Measurements from ENCODE around the gene PPT2. TPM values are rescaled to one million over a fixed set of nuclear protein-coding genes. Genes with fewer than 3 reads are reported as not detected.

The PPT2 gene
- total and polyA plus RNA-seq, 2 of the 13 experiments (the other 11 are each of a cell fraction or from before 2014, with no cell fraction given) = 39.2 to 61.8 TPM

DNA sequence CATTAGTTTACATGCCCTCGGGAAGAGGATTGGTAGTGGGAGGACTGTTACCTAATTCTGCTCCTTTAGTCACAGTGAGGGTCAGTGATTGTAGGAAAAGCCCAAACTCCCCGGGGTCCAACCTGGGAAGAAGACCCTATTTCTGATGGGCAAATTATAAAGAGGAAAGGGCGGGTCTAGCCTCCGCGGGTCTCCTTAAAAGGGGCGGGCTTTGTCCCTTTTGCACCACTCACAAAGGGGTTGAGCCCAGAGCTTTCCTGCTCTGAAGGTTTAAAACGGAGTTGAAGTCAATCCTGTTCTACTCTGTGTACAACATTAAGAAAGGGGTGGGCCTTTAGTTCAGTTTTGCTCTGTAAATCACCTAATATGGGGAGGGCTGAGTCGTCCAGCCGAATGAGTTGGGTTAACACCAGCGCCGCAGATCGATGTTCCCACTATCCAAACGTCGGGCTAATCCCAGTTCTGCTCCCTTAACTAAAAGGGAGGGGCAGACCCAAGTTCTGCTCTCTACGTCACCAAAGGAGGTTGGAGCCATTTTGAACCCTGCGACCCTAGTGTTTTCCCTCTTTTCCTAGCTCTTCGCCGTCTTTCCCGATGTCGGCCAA, 23.3 kb downstream of the PPT2 start (continued):
- TF ChIP-seq, protein P1, sequence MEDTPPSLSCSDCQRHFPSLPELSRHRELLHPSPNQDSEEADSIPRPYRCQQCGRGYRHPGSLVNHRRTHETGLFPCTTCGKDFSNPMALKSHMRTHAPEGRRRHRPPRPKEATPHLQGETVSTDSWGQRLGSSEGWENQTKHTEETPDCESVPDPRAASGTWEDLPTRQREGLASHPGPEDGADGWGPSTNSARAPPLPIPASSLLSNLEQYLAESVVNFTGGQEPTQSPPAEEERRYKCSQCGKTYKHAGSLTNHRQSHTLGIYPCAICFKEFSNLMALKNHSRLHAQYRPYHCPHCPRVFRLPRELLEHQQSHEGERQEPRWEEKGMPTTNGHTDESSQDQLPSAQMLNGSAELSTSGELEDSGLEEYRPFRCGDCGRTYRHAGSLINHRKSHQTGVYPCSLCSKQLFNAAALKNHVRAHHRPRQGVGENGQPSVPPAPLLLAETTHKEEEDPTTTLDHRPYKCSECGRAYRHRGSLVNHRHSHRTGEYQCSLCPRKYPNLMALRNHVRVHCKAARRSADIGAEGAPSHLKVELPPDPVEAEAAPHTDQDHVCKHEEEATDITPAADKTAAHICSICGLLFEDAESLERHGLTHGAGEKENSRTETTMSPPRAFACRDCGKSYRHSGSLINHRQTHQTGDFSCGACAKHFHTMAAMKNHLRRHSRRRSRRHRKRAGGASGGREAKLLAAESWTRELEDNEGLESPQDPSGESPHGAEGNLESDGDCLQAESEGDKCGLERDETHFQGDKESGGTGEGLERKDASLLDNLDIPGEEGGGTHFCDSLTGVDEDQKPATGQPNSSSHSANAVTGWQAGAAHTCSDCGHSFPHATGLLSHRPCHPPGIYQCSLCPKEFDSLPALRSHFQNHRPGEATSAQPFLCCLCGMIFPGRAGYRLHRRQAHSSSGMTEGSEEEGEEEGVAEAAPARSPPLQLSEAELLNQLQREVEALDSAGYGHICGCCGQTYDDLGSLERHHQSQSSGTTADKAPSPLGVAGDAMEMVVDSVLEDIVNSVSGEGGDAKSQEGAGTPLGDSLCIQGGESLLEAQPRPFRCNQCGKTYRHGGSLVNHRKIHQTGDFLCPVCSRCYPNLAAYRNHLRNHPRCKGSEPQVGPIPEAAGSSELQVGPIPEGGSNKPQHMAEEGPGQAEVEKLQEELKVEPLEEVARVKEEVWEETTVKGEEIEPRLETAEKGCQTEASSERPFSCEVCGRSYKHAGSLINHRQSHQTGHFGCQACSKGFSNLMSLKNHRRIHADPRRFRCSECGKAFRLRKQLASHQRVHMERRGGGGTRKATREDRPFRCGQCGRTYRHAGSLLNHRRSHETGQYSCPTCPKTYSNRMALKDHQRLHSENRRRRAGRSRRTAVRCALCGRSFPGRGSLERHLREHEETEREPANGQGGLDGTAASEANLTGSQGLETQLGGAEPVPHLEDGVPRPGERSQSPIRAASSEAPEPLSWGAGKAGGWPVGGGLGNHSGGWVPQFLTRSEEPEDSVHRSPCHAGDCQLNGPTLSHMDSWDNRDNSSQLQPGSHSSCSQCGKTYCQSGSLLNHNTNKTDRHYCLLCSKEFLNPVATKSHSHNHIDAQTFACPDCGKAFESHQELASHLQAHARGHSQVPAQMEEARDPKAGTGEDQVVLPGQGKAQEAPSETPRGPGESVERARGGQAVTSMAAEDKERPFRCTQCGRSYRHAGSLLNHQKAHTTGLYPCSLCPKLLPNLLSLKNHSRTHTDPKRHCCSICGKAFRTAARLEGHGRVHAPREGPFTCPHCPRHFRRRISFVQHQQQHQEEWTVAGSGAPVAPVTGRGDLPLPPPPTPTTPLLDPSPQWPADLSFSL (CRISPR knock-in tag; IDR thresholded peaks at IDR 0.05) = no peak
- TF ChIP-seq, protein P2, sequence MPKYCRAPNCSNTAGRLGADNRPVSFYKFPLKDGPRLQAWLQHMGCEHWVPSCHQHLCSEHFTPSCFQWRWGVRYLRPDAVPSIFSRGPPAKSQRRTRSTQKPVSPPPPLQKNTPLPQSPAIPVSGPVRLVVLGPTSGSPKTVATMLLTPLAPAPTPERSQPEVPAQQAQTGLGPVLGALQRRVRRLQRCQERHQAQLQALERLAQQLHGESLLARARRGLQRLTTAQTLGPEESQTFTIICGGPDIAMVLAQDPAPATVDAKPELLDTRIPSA (CRISPR knock-in tag; IDR thresholded peaks at IDR 0.05; ENCODE audit: borderline replicate concordance) = no peak
- no peak for TF ChIP-seq SALL2 (CRISPR knock-in tag; IDR thresholded peaks at IDR 0.05)
- TF ChIP-seq, protein P3, sequence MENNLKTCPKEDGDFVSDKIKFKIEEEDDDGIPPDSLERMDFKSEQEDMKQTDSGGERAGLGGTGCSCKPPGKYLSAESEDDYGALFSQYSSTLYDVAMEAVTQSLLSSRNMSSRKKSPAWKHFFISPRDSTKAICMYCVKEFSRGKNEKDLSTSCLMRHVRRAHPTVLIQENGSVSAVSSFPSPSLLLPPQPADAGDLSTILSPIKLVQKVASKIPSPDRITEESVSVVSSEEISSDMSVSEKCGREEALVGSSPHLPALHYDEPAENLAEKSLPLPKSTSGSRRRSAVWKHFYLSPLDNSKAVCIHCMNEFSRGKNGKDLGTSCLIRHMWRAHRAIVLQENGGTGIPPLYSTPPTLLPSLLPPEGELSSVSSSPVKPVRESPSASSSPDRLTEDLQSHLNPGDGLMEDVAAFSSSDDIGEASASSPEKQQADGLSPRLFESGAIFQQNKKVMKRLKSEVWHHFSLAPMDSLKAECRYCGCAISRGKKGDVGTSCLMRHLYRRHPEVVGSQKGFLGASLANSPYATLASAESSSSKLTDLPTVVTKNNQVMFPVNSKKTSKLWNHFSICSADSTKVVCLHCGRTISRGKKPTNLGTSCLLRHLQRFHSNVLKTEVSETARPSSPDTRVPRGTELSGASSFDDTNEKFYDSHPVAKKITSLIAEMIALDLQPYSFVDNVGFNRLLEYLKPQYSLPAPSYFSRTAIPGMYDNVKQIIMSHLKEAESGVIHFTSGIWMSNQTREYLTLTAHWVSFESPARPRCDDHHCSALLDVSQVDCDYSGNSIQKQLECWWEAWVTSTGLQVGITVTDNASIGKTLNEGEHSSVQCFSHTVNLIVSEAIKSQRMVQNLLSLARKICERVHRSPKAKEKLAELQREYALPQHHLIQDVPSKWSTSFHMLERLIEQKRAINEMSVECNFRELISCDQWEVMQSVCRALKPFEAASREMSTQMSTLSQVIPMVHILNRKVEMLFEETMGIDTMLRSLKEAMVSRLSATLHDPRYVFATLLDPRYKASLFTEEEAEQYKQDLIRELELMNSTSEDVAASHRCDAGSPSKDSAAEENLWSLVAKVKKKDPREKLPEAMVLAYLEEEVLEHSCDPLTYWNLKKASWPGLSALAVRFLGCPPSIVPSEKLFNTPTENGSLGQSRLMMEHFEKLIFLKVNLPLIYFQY (CRISPR knock-in tag; IDR thresholded peaks at IDR 0.05; ENCODE audit: borderline replicate concordance) = 0 out of 2 replicates have a peak, but pooled peaks have one; percentile 54
- TF ChIP-seq SP5 (CRISPR knock-in tag; IDR thresholded peaks at IDR 0.05; ENCODE audit: borderline replicate concordance, low read depth) = no peak
- TF ChIP-seq NR3C1 (CRISPR knock-in tag; IDR thresholded peaks at IDR 0.05) = no peak
- TF ChIP-seq, protein P4, sequence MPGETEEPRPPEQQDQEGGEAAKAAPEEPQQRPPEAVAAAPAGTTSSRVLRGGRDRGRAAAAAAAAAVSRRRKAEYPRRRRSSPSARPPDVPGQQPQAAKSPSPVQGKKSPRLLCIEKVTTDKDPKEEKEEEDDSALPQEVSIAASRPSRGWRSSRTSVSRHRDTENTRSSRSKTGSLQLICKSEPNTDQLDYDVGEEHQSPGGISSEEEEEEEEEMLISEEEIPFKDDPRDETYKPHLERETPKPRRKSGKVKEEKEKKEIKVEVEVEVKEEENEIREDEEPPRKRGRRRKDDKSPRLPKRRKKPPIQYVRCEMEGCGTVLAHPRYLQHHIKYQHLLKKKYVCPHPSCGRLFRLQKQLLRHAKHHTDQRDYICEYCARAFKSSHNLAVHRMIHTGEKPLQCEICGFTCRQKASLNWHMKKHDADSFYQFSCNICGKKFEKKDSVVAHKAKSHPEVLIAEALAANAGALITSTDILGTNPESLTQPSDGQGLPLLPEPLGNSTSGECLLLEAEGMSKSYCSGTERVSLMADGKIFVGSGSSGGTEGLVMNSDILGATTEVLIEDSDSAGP (CRISPR knock-in tag; IDR thresholded peaks at IDR 0.05; ENCODE audit: borderline replicate concordance) = no peak; the same call in 1 of the 2 replicates
- peak; percentile 44 for TF ChIP-seq CCAR2 (optimal IDR thresholded peaks at IDR 0.05; ENCODE audit: low read depth, low read length)
- TF ChIP-seq SPEN (CRISPR knock-in tag; IDR thresholded peaks at IDR 0.05; ENCODE audit: low read depth) = no peak; the same call in 1 of the 2 replicates
- no peak for TF ChIP-seq ZFP36L1 (CRISPR knock-in tag; IDR thresholded peaks at IDR 0.05)
- TF ChIP-seq, protein P5, sequence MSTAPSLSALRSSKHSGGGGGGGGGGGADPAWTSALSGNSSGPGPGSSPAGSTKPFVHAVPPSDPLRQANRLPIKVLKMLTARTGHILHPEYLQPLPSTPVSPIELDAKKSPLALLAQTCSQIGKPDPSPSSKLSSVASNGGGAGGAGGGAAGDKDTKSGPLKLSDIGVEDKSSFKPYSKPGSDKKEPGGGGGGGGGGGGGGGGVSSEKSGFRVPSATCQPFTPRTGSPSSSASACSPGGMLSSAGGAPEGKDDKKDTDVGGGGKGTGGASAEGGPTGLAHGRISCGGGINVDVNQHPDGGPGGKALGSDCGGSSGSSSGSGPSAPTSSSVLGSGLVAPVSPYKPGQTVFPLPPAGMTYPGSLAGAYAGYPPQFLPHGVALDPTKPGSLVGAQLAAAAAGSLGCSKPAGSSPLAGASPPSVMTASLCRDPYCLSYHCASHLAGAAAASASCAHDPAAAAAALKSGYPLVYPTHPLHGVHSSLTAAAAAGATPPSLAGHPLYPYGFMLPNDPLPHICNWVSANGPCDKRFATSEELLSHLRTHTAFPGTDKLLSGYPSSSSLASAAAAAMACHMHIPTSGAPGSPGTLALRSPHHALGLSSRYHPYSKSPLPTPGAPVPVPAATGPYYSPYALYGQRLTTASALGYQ (CRISPR knock-in tag; IDR thresholded peaks at IDR 0.05) = no peak
- TF ChIP-seq FOXA1 (IDR thresholded peaks at IDR 0.05) = no peak
- no peak for TF ChIP-seq FOXA1 (CRISPR knock-in tag; IDR thresholded peaks at IDR 0.05)
